ENCODE results near the gene CUBN.

Gene CUBN

DNA sequence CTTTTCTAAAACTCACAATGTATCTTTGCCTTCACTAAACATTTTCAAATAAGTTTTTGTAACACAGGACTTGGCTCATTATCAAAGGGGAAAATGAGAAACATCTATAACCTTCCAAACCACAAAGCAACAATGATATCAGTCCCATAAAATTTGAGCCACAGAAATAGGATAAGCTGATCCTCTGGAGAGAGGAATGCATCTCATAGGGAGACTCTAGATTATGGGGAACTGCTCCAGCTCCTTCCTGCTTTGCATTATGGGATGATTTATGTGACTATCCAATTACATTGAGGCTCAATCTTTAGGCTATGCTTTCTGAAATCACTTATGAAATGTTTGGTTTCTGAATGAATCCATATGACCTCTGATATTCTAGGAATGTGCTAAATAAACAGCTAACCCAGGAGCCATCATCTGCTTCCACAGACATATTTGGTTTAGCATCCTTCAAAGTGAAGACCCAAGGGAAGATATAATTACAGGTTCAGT, 70.4 kb downstream of the CUBN start:
- DNase-seq = no peak
- Histone ChIP-seq H3K36me3 (no peaks in the 10 kb centered on the region), H3K27me3 (no peaks in the 10 kb centered on the region), H3K27ac (no peak overlapping the region), H3K9me3 (no peaks in the 10 kb centered on the region), H3K4me3 (no peak overlapping the region), H3K4me1 (peaks cover 0 to 38% (median 15%) of the 10 kb centered on the region in 4 donors)
- intact Hi-C loops (cut with DNase I; ENCODE audit: low total_unique reads) = no loop called here
- TF ChIP-seq, protein P1, sequence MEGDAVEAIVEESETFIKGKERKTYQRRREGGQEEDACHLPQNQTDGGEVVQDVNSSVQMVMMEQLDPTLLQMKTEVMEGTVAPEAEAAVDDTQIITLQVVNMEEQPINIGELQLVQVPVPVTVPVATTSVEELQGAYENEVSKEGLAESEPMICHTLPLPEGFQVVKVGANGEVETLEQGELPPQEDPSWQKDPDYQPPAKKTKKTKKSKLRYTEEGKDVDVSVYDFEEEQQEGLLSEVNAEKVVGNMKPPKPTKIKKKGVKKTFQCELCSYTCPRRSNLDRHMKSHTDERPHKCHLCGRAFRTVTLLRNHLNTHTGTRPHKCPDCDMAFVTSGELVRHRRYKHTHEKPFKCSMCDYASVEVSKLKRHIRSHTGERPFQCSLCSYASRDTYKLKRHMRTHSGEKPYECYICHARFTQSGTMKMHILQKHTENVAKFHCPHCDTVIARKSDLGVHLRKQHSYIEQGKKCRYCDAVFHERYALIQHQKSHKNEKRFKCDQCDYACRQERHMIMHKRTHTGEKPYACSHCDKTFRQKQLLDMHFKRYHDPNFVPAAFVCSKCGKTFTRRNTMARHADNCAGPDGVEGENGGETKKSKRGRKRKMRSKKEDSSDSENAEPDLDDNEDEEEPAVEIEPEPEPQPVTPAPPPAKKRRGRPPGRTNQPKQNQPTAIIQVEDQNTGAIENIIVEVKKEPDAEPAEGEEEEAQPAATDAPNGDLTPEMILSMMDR (IDR thresholded peaks at IDR 0.05) = no peak

DNA sequence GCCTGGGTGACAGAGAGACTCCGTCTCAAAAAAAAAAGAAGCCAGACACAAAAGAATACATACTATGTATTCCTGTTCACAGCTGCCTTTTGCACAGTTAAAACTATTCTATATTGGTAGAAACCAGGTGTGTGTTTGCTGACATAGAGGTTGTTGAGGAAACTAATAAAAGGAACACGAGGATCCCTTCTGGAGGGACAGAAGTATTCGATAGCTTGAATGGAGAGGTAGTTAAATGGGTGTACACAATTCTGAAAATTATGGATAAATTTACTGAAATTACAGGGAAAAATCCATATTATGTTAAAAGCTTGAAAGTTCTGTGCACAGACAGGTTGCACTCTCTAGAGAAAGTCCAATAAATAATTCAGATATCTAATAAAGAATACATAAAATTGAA, 71.5 kb downstream of the CUBN start:
- H3K9me3 ChIP-seq = no peaks in the 10 kb centered on the region
- DNase-seq = no peak
- intact Hi-C loops (cut with DNase I; ENCODE audit: low total_unique reads) = no loop called here
- no peak overlapping the region for H3K4me3 ChIP-seq
- H3K36me3 ChIP-seq = no peaks in the 10 kb centered on the region
- TF ChIP-seq, protein P1 (IDR thresholded peaks at IDR 0.05) = no peak
- H3K27ac ChIP-seq = no peak overlapping the region
- H3K27me3 ChIP-seq = no peaks in the 10 kb centered on the region
- H3K4me1 ChIP-seq = peaks cover 0 to 28% (median 10%) of the 10 kb centered on the region in 4 donors

DNA sequence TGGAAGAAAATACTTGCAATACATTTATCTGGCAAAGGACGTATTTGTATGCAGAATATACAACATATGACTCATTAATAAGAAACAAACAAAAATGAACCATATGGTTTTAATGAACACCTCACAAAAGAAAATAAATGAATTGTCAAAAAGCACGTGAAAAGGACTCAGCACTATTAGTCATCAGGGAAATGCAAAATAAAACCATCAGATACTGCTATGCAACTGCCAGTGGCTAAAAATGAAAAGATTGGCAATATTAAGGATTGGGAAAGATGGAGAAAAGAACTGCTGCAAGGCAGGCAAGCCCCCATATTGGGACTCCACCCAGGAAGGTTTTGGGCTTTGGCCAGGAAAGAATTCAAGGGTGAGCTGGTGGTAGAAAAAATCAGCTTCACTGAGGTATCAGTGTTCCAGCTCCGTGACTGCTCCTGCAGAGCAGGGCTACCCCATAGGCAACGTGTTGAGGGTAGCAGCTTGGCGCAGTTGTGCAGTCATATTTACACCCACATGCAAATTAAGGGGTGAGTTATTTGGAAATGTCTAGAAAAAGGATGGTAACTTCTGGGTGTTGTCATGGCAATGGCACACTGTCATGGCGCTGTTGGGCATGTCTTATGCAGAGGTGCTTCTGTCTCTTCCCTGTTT, 72.7 kb downstream of the CUBN start:
- H3K27ac ChIP-seq = no peak overlapping the region
- intact Hi-C loops (cut with DNase I; ENCODE audit: low total_unique reads) = no loop called here
- TF ChIP-seq, protein P1 (IDR thresholded peaks at IDR 0.05) = no peak

DNA sequence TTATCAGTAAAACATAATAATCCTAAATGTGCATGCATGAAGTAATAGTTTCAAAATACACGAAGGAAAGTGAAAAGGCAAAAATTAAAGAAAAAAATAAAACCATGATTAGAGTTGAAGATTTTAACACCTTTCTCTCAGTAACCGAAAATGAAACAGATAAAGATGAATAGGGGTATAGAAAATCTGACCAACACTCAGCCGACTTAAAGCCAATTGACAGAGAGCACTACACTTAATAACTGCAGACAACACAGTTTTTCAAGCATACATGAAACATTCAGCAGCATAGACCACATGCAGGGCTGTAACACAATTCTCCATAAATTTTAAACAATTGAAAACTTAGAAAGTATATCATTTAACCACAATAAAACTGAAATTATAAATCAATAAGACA, 76.1 kb downstream of the CUBN start:
- intact Hi-C loops (cut with DNase I; ENCODE audit: low total_unique reads) = no loop called here

More for the DNA sequence above, 72.7 kb downstream of the CUBN start:
- no peak for DNase-seq
- H3K27me3 ChIP-seq = no peaks in the 10 kb centered on the region
- H3K36me3 ChIP-seq = no peaks in the 10 kb centered on the region
- peaks cover 0 to 16% (median 4%) of the 10 kb centered on the region in 4 donors for H3K4me1 ChIP-seq
- no peak overlapping the region for H3K4me3 ChIP-seq
- no peaks in the 10 kb centered on the region for H3K9me3 ChIP-seq

DNA sequence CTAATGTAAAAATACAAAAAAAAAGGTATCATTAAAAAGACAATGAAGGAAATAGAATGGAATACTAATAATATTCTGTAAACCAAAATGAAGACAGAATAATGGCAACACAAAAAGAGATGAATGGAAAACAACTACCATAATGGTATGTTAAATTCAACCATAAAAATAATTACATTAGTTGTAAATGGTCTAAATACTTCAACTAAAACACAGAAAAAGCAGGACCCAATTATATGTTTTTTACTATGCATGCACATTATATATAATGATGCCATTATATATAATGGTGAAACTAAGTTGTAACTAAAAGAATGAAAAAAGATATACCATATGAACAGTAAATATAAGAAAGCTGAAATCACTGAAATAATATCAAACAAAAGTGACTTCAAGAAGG, 76.5 kb downstream of the CUBN start:
- intact Hi-C loops (cut with DNase I; ENCODE audit: low total_unique reads) = no loop called here
- no peaks in the 10 kb centered on the region for H3K9me3 ChIP-seq
- TF ChIP-seq, protein P1 (IDR thresholded peaks at IDR 0.05) = no peak

More for the DNA sequence above, 76.1 kb downstream of the CUBN start:
- DNase-seq = no peak
- H3K36me3 ChIP-seq = no peaks in the 10 kb centered on the region
- H3K4me1 ChIP-seq = no peaks in the 10 kb centered on the region
- no peak overlapping the region for H3K27ac ChIP-seq
- no peaks in the 10 kb centered on the region for H3K27me3 ChIP-seq
- no peak overlapping the region for H3K4me3 ChIP-seq
- H3K9me3 ChIP-seq = no peaks in the 10 kb centered on the region
- TF ChIP-seq, protein P1 (IDR thresholded peaks at IDR 0.05) = no peak

More for the DNA sequence above, 76.5 kb downstream of the CUBN start:
- Histone ChIP-seq H3K27me3 (no peaks in the 10 kb centered on the region), H3K36me3 (no peaks in the 10 kb centered on the region), H3K4me3 (no peak overlapping the region), H3K27ac (no peak overlapping the region), H3K4me1 (no peaks in the 10 kb centered on the region)
- no peak for DNase-seq
